Fibroblast of lung (primary cell): Measurements from ENCODE around the gene C3orf20. TPM values are rescaled to one million over a fixed set of nuclear protein-coding genes. Genes with fewer than 3 reads are reported as not detected.
"Not testable (repeated sequence)": the region's sequence is repeated elsewhere in the genome, so short reads cannot be mapped to it uniquely, and the experiment has no call there.

Experiments
- DNase-seq, 2 donors: peaks; one replicate each; pipeline versions ENCODE4 v3.0.0 to v3.0.0-alpha.2; 2010; ENCODE audit warnings: low read depth in 2 of 2
- H2AFZ ChIP-seq: 2 replicates; pipeline ENCODE4 v1.5.1; 2012; ENCODE audit warnings: low read length, control low read depth, inconsistent platforms
- H3K27ac ChIP-seq: 2 replicates; pipeline ENCODE4 v1.5.1; 2011; ENCODE audit warnings: low read length, control low read depth; ENCODE audit not compliant: insufficient read depth
- H3K27me3 ChIP-seq: 2 replicates; pipeline ENCODE4 v1.5.1; 2011; ENCODE audit warnings: mild to moderate bottlenecking, low read length; ENCODE audit not compliant: control insufficient read depth, insufficient read depth
- H3K36me3 ChIP-seq: 2 replicates; pipeline ENCODE4 v1.5.1; 2011; ENCODE audit warnings: low read length; ENCODE audit not compliant: control insufficient read depth, insufficient read depth
- H3K4me1 ChIP-seq: 2 replicates; pipeline ENCODE4 v1.5.1; 2011; ENCODE audit warnings: low read length; ENCODE audit not compliant: control insufficient read depth, insufficient read depth; ENCODE audit errors: extremely low read depth
- H3K4me2 ChIP-seq: 2 replicates; pipeline ENCODE4 v1.5.1; 2011; ENCODE audit warnings: low read length, control low read depth; ENCODE audit not compliant: insufficient read depth; ENCODE audit errors: extremely low read depth
- H3K4me3 ChIP-seq, 4 experiments: fragments of 200-600 bp in 1 of 4; sonication (generic) in 1 of 4; replicated peaks in 1 of 4; 2 replicates each; pipeline ENCODE4 v1.5.1; 2011 to 2016; ENCODE audit warnings: low read length in 4 of 4, low read depth in 3 of 4, mild to moderate bottlenecking in 3 of 4, control low read depth in 2 of 4, inconsistent platforms in 1 of 4, mixed read lengths in 1 of 4; ENCODE audit not compliant: insufficient read depth in 1 of 4; ENCODE audit errors: control extremely low read depth in 1 of 4
- H3K79me2 ChIP-seq: 2 replicates; pipeline ENCODE4 v1.5.1; 2012; ENCODE audit warnings: mild to moderate bottlenecking, low read length, inconsistent platforms; ENCODE audit not compliant: control insufficient read depth, insufficient read depth
- H3K9ac ChIP-seq: 2 replicates; pipeline ENCODE4 v1.5.1; 2011; ENCODE audit warnings: mild to moderate bottlenecking, low read length, control low read depth; ENCODE audit not compliant: insufficient read depth
- H3K9me3 ChIP-seq: 2 replicates; pipeline ENCODE4 v1.5.1; 2012; ENCODE audit warnings: low read depth, low read length; ENCODE audit not compliant: control insufficient read depth, insufficient read depth
- H4K20me1 ChIP-seq: 2 replicates; pipeline ENCODE4 v1.5.1; 2011; ENCODE audit warnings: low read length; ENCODE audit not compliant: control insufficient read depth, insufficient read depth; ENCODE audit errors: extremely low read depth
- CTCF ChIP-seq, 2 donors: IDR thresholded peaks in 1 of 2; conservative IDR thresholded peaks in 1 of 2; 1 replicate in 1 of 2; 2 replicates in 1 of 2; pipeline ENCODE4 v1.5.1; 2011 to 2012; ENCODE audit warnings: low read length in 2 of 2, control low read depth in 1 of 2, inconsistent platforms in 1 of 2, low read depth in 1 of 2, mild to moderate bottlenecking in 1 of 2
- EZH2 ChIP-seq: IDR thresholded peaks from 2 replicates; pipeline ENCODE4 v1.5.1; 2012; ENCODE audit warnings: low read length, control low read depth, mild to moderate bottlenecking; ENCODE audit errors: missing control alignments
- polyA plus RNA-seq, 2 donors: library from polyadenylated mRNA; depleted of rRNA in 1 of 2; stranded (reverse) in 1 of 2; unstranded in 1 of 2; fragments of >200 nt; gene quantifications; 2 replicates each; pipeline ENCODE4 v1.2.1, GENCODE V29; 2011 to 2012; ENCODE audit warnings: missing spikeins in 1 of 2
- total RNA-seq: library from RNA; depleted of rRNA; stranded (reverse); fragments of >200 nt; gene quantifications from 2 replicates; pipeline ENCODE4 v1.2.1, GENCODE V29; 2014

C3orf20 gene
- total and polyA plus RNA-seq, 2 donors (not counting 1 experiment from before 2014, with no cell fraction given) = not detected

- no peak for DNase-seq
- no peak overlapping the region for H3K27ac ChIP-seq
- H3K9ac ChIP-seq = no peak overlapping the region
- H3K9me3 ChIP-seq = no peaks in the 10 kb centered on the region
- H3K4me1 ChIP-seq = no peaks in the 10 kb centered on the region
- H4K20me1 ChIP-seq = no peaks in the 10 kb centered on the region
- H3K79me2 ChIP-seq = no peaks in the 10 kb centered on the region
- H3K27me3 ChIP-seq = peaks cover 24% of the 10 kb centered on the region
- no peak overlapping the region for H3K4me2 ChIP-seq
- H3K36me3 ChIP-seq = no peaks in the 10 kb centered on the region
- H2AFZ ChIP-seq = no peak overlapping the region
- H3K4me3 ChIP-seq = no peak overlapping the region
- TF ChIP-seq CTCF (conservative IDR thresholded peaks at IDR 0.05 in 1 of 2, IDR thresholded peaks at IDR 0.05 in 1 of 2; ENCODE audit: low read depth in 1 of 2, low read length in 2 of 2) (no peak), EZH2 (no peak)
Observed at GRCh38 chr3:14808025-14808424, 133.1 kb downstream of the C3orf20 start.

DNA sequence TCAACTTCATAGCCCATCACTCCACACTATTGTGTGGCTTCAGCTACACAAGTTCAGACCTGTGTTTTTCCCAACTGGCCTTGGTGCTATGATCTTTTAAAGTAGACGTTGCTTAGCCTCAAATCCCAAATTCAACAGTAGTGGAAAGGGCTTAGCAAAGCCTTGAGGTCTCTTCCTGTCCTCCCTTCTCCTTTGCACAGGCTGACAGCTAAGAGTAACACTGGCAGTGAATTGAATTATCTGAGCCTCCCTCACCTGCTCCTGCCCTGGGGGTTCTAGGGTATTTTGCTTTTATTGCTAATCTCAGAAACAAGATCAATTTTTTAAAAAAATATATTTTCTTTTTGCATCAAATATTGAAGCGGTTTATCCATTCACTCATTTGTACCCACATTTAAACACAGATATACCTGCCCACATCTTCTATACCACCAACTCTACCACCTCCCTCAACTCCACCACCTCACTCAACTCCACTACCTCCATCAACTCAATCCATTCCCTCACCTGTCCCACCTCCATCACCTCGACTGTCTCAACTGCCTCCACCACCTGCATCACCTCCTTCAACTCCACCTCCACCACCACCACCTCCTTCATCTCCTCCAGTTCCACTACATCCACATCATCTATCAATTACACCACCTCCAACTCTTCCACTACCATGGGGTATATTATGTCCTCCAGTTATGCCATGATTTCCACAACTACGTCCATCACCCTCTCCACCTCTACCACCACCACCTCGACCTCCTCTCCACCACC lies 133.7 kb downstream of the C3orf20 start:
- Histone ChIP-seq H3K4me2 (no peak overlapping the region), H3K79me2 (no peaks in the 10 kb centered on the region), H3K4me1 (no peaks in the 10 kb centered on the region), H3K27ac (no peak overlapping the region), H3K9ac (no peak overlapping the region), H3K27me3 (peaks cover 24% of the 10 kb centered on the region), H3K36me3 (no peaks in the 10 kb centered on the region), H4K20me1 (no peaks in the 10 kb centered on the region), H3K9me3 (no peaks in the 10 kb centered on the region), H3K4me3 (no peak overlapping the region), H2AFZ (no peak overlapping the region)
- TF ChIP-seq CTCF (conservative IDR thresholded peaks at IDR 0.05 in 1 of 2, IDR thresholded peaks at IDR 0.05 in 1 of 2; ENCODE audit: low read depth in 1 of 2, low read length in 2 of 2) (no peak), EZH2 (no peak)
- no peak for DNase-seq

GRCh38 chr3:14809611-14810010 lies 134.7 kb downstream of the C3orf20 start:
- H3K27me3 ChIP-seq = peaks cover 24% of the 10 kb centered on the region
- not testable (repeated sequence) for DNase-seq, H3K4me1 ChIP-seq, H3K9me3 ChIP-seq, H3K79me2 ChIP-seq, H3K4me2 ChIP-seq, H3K36me3 ChIP-seq, H3K9ac ChIP-seq, H3K4me3 ChIP-seq, H4K20me1 ChIP-seq, H2AFZ ChIP-seq, H3K27ac ChIP-seq
